ENCODE measurements around the gene TOMM5. TPM values are rescaled to one million over a fixed set of nuclear protein-coding genes. Genes with fewer than 3 reads are reported as not detected.

The TOMM5 gene
- total RNA-seq, 4 donors from 2014 or later = 75.3 to 137 (median 93.3) TPM

DNA sequence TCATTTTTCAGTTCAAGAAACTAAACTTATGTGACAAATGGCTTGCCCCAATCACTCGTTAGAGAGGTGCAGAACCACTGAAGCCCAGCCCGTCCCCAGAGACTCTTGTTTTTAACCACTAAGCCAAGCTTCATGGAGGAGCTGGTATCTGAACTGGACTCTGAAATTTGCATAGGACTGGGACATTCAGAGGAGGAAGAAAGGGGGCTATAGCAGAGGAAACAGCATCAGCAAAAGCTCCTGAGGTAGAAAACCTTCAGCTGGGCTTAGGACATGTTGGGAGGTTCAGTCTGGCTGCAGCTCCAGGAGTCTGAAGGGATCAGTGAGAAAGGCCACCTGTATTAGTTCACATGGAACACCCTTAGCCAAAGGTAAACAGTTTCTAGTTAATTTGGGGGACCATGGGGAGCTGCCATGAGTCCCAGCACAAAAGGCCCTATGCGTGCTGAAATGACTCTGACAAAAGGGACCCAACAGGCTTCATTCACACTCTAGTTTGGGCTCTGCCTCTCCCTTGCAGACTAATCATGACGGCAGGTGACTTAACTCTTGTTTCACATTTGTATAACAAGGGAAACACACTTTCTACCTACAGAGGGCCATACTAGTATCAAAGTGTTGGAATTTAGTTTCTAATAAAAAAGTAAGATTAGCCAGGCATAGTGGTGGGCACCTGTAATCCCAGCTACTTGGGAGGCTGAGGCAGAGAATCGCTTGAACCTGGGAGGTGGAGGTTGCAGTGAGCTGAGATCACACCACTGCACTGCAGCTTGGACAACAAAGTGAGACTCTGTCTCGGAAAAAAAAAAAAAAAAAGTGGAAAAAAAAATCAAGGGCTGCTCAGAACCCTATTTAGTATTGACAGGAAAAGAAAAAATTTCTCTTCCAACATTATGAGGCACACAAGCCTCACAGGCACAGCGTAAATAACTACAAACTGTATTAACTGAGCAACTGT, 26.5 kb downstream of the TOMM5 start:
- TF ChIP-seq, protein P1, sequence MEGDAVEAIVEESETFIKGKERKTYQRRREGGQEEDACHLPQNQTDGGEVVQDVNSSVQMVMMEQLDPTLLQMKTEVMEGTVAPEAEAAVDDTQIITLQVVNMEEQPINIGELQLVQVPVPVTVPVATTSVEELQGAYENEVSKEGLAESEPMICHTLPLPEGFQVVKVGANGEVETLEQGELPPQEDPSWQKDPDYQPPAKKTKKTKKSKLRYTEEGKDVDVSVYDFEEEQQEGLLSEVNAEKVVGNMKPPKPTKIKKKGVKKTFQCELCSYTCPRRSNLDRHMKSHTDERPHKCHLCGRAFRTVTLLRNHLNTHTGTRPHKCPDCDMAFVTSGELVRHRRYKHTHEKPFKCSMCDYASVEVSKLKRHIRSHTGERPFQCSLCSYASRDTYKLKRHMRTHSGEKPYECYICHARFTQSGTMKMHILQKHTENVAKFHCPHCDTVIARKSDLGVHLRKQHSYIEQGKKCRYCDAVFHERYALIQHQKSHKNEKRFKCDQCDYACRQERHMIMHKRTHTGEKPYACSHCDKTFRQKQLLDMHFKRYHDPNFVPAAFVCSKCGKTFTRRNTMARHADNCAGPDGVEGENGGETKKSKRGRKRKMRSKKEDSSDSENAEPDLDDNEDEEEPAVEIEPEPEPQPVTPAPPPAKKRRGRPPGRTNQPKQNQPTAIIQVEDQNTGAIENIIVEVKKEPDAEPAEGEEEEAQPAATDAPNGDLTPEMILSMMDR (IDR thresholded peaks at IDR 0.05 in 4 of 5, conservative IDR thresholded peaks at IDR 0.05 in 1 of 5) = no peak
- no peak for TF ChIP-seq POLR2A (IDR thresholded peaks at IDR 0.05)
- no peaks in the 10 kb centered on the region for H3K9me3 ChIP-seq
- no peaks in the 10 kb centered on the region for H3K27me3 ChIP-seq
- ATAC-seq (no peak), DNase-seq (no peak)
- peaks cover 10 to 28% of the 10 kb centered on the region in 2 donors for H3K4me1 ChIP-seq
- H3K36me3 ChIP-seq = no peaks in the 10 kb centered on the region
- H3K27ac ChIP-seq = no peak overlapping the region
- intact Hi-C loops (cut with DNase I; ENCODE audit: low total_unique reads) = no loop called here
- in situ Hi-C loops (cut with MboI; ENCODE audit: low sequenced_read_pairs in 4 of 4) = no loop called here
- no peak overlapping the region for H3K4me3 ChIP-seq

DNA sequence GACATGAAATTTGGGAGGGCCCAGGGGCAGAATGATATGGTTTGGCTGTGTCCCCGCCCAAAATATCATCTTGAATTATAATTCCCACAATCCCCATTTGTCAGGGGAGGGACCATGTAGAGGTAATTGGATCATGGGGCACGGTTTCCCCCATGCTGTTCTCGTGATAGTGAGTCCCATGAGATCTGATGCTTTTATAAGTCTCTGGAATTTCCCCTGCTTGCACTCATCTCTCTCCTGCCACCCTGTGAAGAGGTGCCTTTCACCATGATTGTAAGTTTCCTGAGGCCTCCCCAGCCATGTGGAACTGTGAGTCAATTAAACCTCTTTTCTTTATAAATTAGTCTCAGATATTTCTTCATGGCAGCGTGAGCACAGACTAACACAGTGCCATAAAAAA, 27.5 kb downstream of the TOMM5 start:
- in situ Hi-C loops (cut with MboI; ENCODE audit: low sequenced_read_pairs in 4 of 4) (no loop called here), intact Hi-C loops (cut with DNase I; ENCODE audit: low total_unique reads) (no loop called here)
- no peaks in the 10 kb centered on the region for H3K27me3 ChIP-seq
- ATAC-seq (no peak), DNase-seq (no peak)
- TF ChIP-seq, protein P1 (IDR thresholded peaks at IDR 0.05 in 4 of 5, conservative IDR thresholded peaks at IDR 0.05 in 1 of 5) = no peak
- no peak for TF ChIP-seq POLR2A (IDR thresholded peaks at IDR 0.05)
- H3K4me3 ChIP-seq = no peak overlapping the region
- peaks cover 12 to 32% of the 10 kb centered on the region in 2 donors for H3K4me1 ChIP-seq
- H3K9me3 ChIP-seq = no peaks in the 10 kb centered on the region
- H3K36me3 ChIP-seq = no peaks in the 10 kb centered on the region
- H3K27ac ChIP-seq = no peak overlapping the region

DNA sequence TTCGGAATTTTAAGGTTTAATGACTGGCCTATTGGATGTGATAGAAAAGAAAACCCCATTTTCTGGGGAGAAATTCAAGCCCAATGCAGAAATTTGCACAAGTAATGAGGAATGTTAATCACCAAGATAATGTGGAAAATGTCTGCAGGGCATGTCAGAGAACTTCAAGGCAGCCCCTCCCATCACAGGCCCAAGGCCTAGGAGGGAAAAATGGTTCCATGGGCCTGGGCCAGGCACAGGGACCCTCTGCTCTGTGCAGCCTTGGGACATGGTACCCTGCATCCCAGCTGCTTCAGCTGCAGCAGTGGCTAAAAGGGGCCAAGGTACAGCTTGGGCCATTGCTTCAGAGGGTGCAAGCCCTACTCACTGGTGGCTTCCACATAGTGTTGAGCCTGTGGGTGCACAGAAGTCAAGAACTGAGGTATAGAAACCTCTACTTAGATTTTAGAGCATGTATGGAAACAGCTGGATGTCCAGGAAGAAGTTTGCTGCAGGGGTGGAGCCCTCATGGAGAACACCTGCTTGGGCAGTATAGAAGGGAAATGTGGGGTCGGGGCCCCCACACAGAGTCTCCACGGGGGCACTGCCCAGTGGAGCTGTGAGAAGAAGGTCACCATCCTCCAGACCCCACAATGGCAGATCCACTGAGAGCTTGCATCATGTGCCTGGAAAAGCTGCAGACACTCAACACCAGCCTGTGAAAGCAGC, 28.4 kb downstream of the TOMM5 start:
- ATAC-seq (no peak), DNase-seq (no peak)
- peaks cover 20 to 39% of the 10 kb centered on the region in 2 donors for H3K4me1 ChIP-seq
- no peak overlapping the region for H3K4me3 ChIP-seq
- no peak overlapping the region for H3K27ac ChIP-seq
- no peaks in the 10 kb centered on the region for H3K9me3 ChIP-seq
- intact Hi-C loops (cut with DNase I; ENCODE audit: low total_unique reads) = no loop called here
- no peaks in the 10 kb centered on the region for H3K27me3 ChIP-seq
- in situ Hi-C loops (cut with MboI; ENCODE audit: low sequenced_read_pairs in 4 of 4) = no loop called here
- TF ChIP-seq, protein P1 (IDR thresholded peaks at IDR 0.05 in 4 of 5, conservative IDR thresholded peaks at IDR 0.05 in 1 of 5) = no peak
- no peaks in the 10 kb centered on the region for H3K36me3 ChIP-seq

DNA sequence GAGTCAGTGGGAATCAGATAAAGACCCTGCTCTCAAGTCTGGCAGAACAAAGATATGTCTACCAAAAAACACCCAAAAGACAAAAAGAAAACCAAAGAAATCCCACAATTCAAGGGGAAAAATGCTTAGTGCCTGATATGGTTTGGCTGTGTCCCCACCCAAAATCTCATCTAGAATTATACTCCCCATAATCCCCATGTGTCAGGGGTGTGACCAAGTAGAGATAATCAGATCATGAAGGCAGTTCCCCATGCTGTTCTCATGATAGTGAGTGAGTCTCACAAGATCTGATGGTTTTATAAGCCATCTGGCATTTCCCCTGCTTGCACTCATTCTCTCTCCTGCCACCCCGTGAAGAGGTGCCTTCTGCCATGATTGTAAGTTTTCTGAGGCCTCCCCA, 29.6 kb downstream of the TOMM5 start:
- ATAC-seq (no peak), DNase-seq (no peak)
- H3K27me3 ChIP-seq = no peaks in the 10 kb centered on the region
- H3K4me3 ChIP-seq = no peak overlapping the region
- in situ Hi-C loops (cut with MboI; ENCODE audit: low sequenced_read_pairs in 4 of 4) (no loop called here), intact Hi-C loops (cut with DNase I; ENCODE audit: low total_unique reads) (no loop called here)
- no peaks in the 10 kb centered on the region for H3K36me3 ChIP-seq
- peaks cover 13 to 30% of the 10 kb centered on the region in 2 donors for H3K4me1 ChIP-seq
- TF ChIP-seq POLR2A (IDR thresholded peaks at IDR 0.05) = no peak
- TF ChIP-seq, protein P1 (IDR thresholded peaks at IDR 0.05 in 4 of 5, conservative IDR thresholded peaks at IDR 0.05 in 1 of 5) = no peak
- no peak overlapping the region for H3K27ac ChIP-seq
- no peaks in the 10 kb centered on the region for H3K9me3 ChIP-seq
